GM23248 (cell line): ENCODE data around the gene CSNK1G2. TPM values are rescaled to one million over a fixed set of nuclear protein-coding genes. Genes with fewer than 3 reads are reported as not detected.

ENCODE experiments used
- DNase-seq: peaks from one replicate; pipeline ENCODE4 v3.0.0-alpha.2; 2015
- H2AFZ ChIP-seq: fragments of 200-600 bp; sonication (generic); 2 replicates; pipeline ENCODE4 v1.6.1; 2016; ENCODE audit warnings: antibody characterized with exemption
- H3F3A ChIP-seq: fragments of 200-600 bp; sonication (generic); 2 replicates; pipeline ENCODE4 v1.6.1; 2016; ENCODE audit warnings: mild to moderate bottlenecking, antibody characterized with exemption, mixed run types; ENCODE audit not compliant: insufficient read depth
- H3K27ac ChIP-seq: fragments of 200-600 bp; sonication (generic); 2 replicates; pipeline ENCODE4 v1.5.1; 2016; ENCODE audit warnings: mild to moderate bottlenecking
- H3K27me3 ChIP-seq: fragments of 200-600 bp; sonication (generic); replicated peaks from 2 replicates; pipeline ENCODE4 v1.6.1; 2016; ENCODE audit warnings: mild to moderate bottlenecking; ENCODE audit not compliant: insufficient read depth
- H3K36me3 ChIP-seq: fragments of 200-600 bp; sonication (generic); 2 replicates; pipeline ENCODE4 v1.6.1; 2016; ENCODE audit warnings: low read depth, mild to moderate bottlenecking
- H3K4me1 ChIP-seq: fragments of 200-600 bp; sonication (generic); 2 replicates; pipeline ENCODE4 v1.6.1; 2016; ENCODE audit warnings: mild to moderate bottlenecking; ENCODE audit not compliant: insufficient read depth
- H3K4me2 ChIP-seq: fragments of 200-600 bp; sonication (generic); one replicate; pipeline ENCODE4 v1.6.1; 2016; ENCODE audit warnings: mild to moderate bottlenecking; ENCODE audit not compliant: unreplicated experiment
- H3K4me3 ChIP-seq: fragments of 200-600 bp; sonication (generic); 2 replicates; pipeline ENCODE4 v1.5.1; 2016; ENCODE audit warnings: mild to moderate bottlenecking
- H3K79me2 ChIP-seq: fragments of 200-600 bp; sonication (generic); 2 replicates; pipeline ENCODE4 v1.6.1; 2016; ENCODE audit warnings: mild to moderate bottlenecking; ENCODE audit not compliant: insufficient read depth
- H3K9ac ChIP-seq: fragments of 200-600 bp; sonication (generic); 2 replicates; pipeline ENCODE4 v1.6.1; 2016; ENCODE audit warnings: mild to moderate bottlenecking
- H3K9me2 ChIP-seq: fragments of 200-600 bp; sonication (generic); 2 replicates; pipeline ENCODE4 v1.6.1; 2016; ENCODE audit warnings: mixed run types, mild to moderate bottlenecking, moderate library complexity; ENCODE audit not compliant: insufficient read depth
- H3K9me3 ChIP-seq: fragments of 200-600 bp; sonication (generic); one replicate; pipeline ENCODE4 v1.6.1; 2017; ENCODE audit warnings: low read depth
- H4K20me1 ChIP-seq: fragments of 200-600 bp; sonication (generic); 2 replicates; pipeline ENCODE4 v1.6.0; 2016; ENCODE audit not compliant: insufficient read depth
- EZH2 ChIP-seq: fragments of 200-600 bp; sonication (generic); IDR thresholded peaks from 2 replicates; pipeline ENCODE4 v1.6.1; 2018; ENCODE audit warnings: antibody characterized with exemption, mild to moderate bottlenecking; ENCODE audit not compliant: insufficient read depth, poor library complexity, severe bottlenecking
- EZH2phosphoT487 ChIP-seq: fragments of 200-600 bp; sonication (generic); IDR thresholded peaks from 2 replicates; pipeline ENCODE4 v1.6.1; 2018; ENCODE audit warnings: antibody characterized with exemption, moderate library complexity, mild to moderate bottlenecking, low read depth; ENCODE audit not compliant: insufficient read depth
- WGBS, 2 experiments: methylation state at CpG; one replicate each; pipeline ENCODE4 v1.1.6; 2015 to 2017; ENCODE audit warnings: low lambda C conversion rate in 2 of 2, low coverage in 1 of 2; ENCODE audit errors: missing lambda C conversion rate in 2 of 2; 5-methylcytosine and 5-hydroxymethylcytosine counted together
- in situ Hi-C: fragments of 300-500 bp; cut with MboI; formaldehyde crosslinking; loops from 2 replicates; pipeline ENCODE4 v1.15.0; 2020
- polyA plus RNA-seq: library from polyadenylated mRNA; unstranded; fragments of >200 nt; fragmentation: Nextera tagmentation; extraction: Ambion mirVana; gene quantifications from 2 replicates; pipeline ENCODE4 v1.2.1, GENCODE V29; 2016
- total RNA-seq: library from RNA; depleted of rRNA; stranded (reverse); fragments of >200 nt; shearing (Covaris generic); gene quantifications from 2 replicates; pipeline ENCODE4 v1.2.3, GENCODE V29; 2014

Gene CSNK1G2
- total and polyA plus RNA-seq, 2 experiments from 2014 or later = 9.5 to 76.6 TPM

DNA sequence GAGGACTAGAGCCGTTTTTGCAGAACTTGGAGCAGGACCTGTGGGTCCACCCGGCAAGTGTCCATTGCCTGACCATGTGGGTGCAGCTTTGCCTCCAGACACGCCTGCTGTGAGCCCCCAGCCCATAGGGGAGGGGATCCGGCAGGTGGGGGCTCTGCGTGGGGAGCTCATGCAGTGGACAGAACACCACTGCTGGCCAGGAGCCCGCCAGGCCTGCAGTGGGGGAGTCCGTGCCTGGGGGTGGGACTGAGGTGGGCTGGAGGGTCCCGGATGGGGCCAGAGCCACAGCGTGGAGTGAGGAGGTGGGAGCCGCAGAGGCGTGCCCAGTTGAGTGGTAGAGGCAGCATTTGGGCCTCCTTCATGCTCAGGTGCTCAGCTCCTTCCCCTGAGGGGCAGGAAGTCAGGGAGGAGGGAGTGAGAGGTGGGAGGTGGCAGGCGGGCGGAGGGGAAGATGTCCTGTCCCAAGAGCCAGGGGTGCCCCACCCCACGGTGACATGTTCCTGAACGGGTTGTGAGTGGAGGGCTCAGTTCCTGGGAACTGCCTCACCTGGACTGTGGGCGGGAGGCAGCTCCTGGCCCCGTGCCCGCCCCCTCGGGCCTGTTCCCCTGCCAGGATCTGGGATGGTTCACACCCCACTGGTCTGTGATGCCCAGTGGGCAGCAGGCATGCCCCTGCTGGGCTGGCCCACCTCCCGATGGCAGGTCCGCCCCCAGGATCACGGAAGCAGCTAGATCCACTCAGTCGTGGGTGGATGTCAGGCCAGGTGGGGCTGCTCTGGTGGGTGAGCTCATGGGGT, 27.0 kb upstream of the CSNK1G2 start:
- H3K4me3 ChIP-seq = no peak overlapping the region
- H3K9me2 ChIP-seq = no peaks in the 10 kb centered on the region
- H3K27me3 ChIP-seq = no peaks in the 10 kb centered on the region
- H3K4me2 ChIP-seq = no peak overlapping the region
- in situ Hi-C loops = no loop called here
- no peak overlapping the region for H2AFZ ChIP-seq
- H3K9me3 ChIP-seq = no peaks in the 10 kb centered on the region
- H4K20me1 ChIP-seq = no peaks in the 10 kb centered on the region
- H3F3A ChIP-seq = no peaks in the 10 kb centered on the region
- H3K79me2 ChIP-seq = peaks cover 52% of the 10 kb centered on the region
- no peak for DNase-seq
- TF ChIP-seq EZH2phosphoT487 = no peak
- TF ChIP-seq EZH2 = no peak
- no peak overlapping the region for H3K27ac ChIP-seq
- 86 to 90% methylated on average over 14 to 23 of the region's 23 CpGs for WGBS, 2 experiments
- no peak overlapping the region for H3K9ac ChIP-seq
- peaks cover 6% of the 10 kb centered on the region; the same call in 1 of the 2 replicates for H3K4me1 ChIP-seq
- H3K36me3 ChIP-seq = no peaks in the 10 kb centered on the region

DNA sequence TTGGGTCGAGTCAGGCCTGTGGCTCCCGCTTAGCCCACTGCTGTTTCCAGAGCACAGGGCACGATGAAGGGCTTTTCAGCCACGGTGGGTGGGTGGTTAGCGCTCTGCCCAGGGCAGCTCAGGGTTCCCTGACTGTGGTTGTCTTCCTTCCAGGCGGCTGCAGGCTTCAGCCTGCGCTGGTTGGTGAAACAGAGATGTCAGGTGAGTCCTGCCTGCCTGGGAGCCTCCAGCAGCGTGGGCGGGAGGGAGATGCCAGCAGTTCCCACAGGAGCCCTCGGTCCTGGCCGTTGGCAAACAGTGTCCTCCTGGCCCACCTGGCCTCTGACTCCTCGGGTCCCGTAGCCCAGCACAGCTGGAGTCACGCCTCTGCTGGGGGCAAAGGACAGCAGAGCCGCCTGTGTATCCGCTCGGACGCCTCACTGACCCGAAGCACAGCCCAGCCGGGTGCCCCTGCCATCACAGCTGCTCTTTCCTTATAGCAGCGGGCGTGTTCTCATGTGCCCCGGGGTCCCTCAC, 26.1 kb upstream of the CSNK1G2 start:
- Histone ChIP-seq H3K79me2 (peaks cover 43% of the 10 kb centered on the region), H3K9me2 (no peaks in the 10 kb centered on the region), H3K9ac (no peak overlapping the region), H2AFZ (no peak overlapping the region), H3F3A (no peaks in the 10 kb centered on the region), H3K4me1 (peaks cover 3% of the 10 kb centered on the region; the same call in 1 of the 2 replicates), H3K9me3 (no peaks in the 10 kb centered on the region), H3K27ac (no peak overlapping the region), H3K4me2 (no peak overlapping the region), H3K27me3 (no peaks in the 10 kb centered on the region), H3K4me3 (no peak overlapping the region), H4K20me1 (no peaks in the 10 kb centered on the region), H3K36me3 (no peaks in the 10 kb centered on the region)
- 97 to 98% methylated on average over 22 to 23 of the region's 23 CpGs for WGBS, 2 experiments
- TF ChIP-seq EZH2 (no peak), EZH2phosphoT487 (no peak)
- in situ Hi-C loops = no loop called here
- DNase-seq = no peak

DNA sequence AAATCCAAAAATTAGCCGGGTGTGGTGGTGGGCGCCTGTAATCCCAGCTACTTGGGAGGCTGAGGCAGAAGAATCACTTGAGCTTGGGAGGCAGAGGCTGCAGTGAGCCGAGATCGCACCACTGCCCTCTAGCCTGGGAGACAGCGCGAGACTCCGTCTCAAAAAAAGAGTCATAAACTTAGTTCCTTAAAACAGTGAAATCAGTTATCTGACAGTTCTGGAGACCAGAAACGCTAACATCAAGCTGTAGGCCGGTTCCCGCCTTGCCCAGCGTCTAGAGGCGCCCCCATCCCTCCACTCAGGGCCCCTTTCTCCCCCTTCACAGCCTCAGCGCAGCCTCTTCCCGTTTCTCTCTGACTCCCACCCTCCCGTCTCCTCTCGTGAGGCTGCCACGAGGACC, 23.8 kb upstream of the CSNK1G2 start:
- Histone ChIP-seq H3K4me1 (no peaks in the 10 kb centered on the region), H3K27ac (no peak overlapping the region), H2AFZ (no peak overlapping the region), H4K20me1 (no peaks in the 10 kb centered on the region), H3K36me3 (no peaks in the 10 kb centered on the region; the same call in 1 of the 2 replicates), H3K4me2 (no peak overlapping the region), H3K9ac (no peak overlapping the region), H3K9me3 (no peaks in the 10 kb centered on the region), H3K9me2 (no peaks in the 10 kb centered on the region), H3K4me3 (no peak overlapping the region), H3F3A (no peaks in the 10 kb centered on the region), H3K79me2 (peaks cover 22% of the 10 kb centered on the region), H3K27me3 (no peaks in the 10 kb centered on the region)
- TF ChIP-seq EZH2phosphoT487 (no peak), EZH2 (no peak)
- 89 to 93% methylated on average over 15 to 17 of the region's 17 CpGs for WGBS, 2 experiments
- DNase-seq = no peak
- in situ Hi-C loops = no loop called here

DNA sequence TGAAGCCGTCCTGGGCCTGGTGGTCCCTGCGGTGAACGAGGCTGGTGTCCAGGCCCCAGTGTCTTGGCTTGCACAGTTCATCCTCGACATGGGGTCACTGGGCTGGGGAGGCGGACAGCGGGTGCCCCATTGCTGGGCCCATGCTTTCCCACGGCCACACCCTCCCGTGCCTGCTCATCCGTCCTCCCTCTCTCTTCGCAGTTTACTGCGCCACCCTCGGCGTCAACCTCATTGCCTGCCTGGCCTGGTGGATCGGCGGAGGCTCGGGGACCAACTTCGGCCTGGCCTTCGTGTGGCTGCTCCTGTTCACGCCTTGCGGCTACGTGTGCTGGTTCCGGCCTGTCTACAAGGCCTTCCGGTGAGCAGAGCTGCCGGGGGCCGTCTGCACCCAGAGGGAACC, 23.0 kb upstream of the CSNK1G2 start:
- H3K36me3 ChIP-seq = no peaks in the 10 kb centered on the region; the same call in 1 of the 2 replicates
- peaks cover 19% of the 10 kb centered on the region for H3K79me2 ChIP-seq
- H3K4me3 ChIP-seq = no peak overlapping the region
- H3K4me2 ChIP-seq = no peak overlapping the region
- H3K27me3 ChIP-seq = no peaks in the 10 kb centered on the region
- DNase-seq = no peak
- in situ Hi-C loops = no loop called here
- no peaks in the 10 kb centered on the region for H3K9me2 ChIP-seq
- no peaks in the 10 kb centered on the region for H4K20me1 ChIP-seq
- WGBS, 2 experiments = 89 to 91% methylated on average over 23 to 25 of the region's 25 CpGs
- H3K4me1 ChIP-seq = no peaks in the 10 kb centered on the region
- no peaks in the 10 kb centered on the region for H3K9me3 ChIP-seq
- H3K9ac ChIP-seq = no peak overlapping the region
- no peak overlapping the region for H2AFZ ChIP-seq
- no peaks in the 10 kb centered on the region for H3F3A ChIP-seq
- H3K27ac ChIP-seq = no peak overlapping the region
- no peak for TF ChIP-seq EZH2
- no peak for TF ChIP-seq EZH2phosphoT487
